ENCODE data around the gene ST7. TPM values are rescaled to one million over a fixed set of nuclear protein-coding genes. Genes with fewer than 3 reads are reported as not detected.

The ST7 gene
- total RNA-seq, 1 experiment from 2014 or later = 19.6 TPM

DNA sequence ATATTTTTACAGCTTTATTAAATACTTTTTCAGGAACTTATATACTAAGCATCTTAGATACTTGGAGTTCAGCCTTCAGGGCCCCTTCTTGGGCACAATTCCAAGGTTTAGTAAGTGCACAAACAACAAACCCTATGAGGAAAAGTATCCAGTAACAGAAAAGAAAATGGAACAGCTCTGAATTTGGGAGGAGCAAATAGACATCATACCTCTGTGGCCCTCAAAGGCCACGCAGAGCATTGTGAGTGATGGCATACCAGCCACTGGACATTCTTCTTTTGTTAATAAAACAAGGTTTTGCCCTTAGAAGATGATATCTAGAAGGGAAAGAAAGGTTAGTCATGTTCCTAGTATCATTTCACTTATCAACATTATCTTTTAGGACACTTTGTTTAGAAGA lies 46.0 kb downstream of the ST7 start:
- no peaks in the 10 kb centered on the region for H3K4me1 ChIP-seq (ENCODE audit: control insufficient read depth, insufficient read depth, low read length)
- TF ChIP-seq SIN3A (IDR thresholded peaks at IDR 0.05; ENCODE audit: borderline replicate concordance, insufficient read depth, low read depth, low read length) (no peak), REST (IDR thresholded peaks at IDR 0.05; ENCODE audit: insufficient read depth in 1 of 2, low read depth in 2 of 2, low read length in 1 of 2) (no peak), TCF7L2 (IDR thresholded peaks at IDR 0.05; ENCODE audit: low read depth, low read length) (no peak), POLR2AphosphoS5 (IDR thresholded peaks at IDR 0.05; ENCODE audit: low read depth, low read length) (no peak)
- TF ChIP-seq, protein P1, sequence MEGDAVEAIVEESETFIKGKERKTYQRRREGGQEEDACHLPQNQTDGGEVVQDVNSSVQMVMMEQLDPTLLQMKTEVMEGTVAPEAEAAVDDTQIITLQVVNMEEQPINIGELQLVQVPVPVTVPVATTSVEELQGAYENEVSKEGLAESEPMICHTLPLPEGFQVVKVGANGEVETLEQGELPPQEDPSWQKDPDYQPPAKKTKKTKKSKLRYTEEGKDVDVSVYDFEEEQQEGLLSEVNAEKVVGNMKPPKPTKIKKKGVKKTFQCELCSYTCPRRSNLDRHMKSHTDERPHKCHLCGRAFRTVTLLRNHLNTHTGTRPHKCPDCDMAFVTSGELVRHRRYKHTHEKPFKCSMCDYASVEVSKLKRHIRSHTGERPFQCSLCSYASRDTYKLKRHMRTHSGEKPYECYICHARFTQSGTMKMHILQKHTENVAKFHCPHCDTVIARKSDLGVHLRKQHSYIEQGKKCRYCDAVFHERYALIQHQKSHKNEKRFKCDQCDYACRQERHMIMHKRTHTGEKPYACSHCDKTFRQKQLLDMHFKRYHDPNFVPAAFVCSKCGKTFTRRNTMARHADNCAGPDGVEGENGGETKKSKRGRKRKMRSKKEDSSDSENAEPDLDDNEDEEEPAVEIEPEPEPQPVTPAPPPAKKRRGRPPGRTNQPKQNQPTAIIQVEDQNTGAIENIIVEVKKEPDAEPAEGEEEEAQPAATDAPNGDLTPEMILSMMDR (IDR thresholded peaks at IDR 0.05) = no peak
- ATAC-seq = no peak
- no peaks in the 10 kb centered on the region for H3K27me3 ChIP-seq (ENCODE audit: control insufficient read depth, insufficient read depth, low read length)
- no peak for DNase-seq (ENCODE audit: low read depth, low spot score)
- H3K27ac ChIP-seq (ENCODE audit: low read length) = no peak overlapping the region
- no peaks in the 10 kb centered on the region for H3K9me3 ChIP-seq (ENCODE audit: control insufficient read depth, insufficient read depth, low read depth, low read length)
- intact Hi-C loops (cut with micrococcal nuclease; ENCODE audit: unreplicated experiment) = no loop called here
- ChIA-PET POLR2A (no interaction called here), CTCF (no interaction called here)
- no peaks in the 10 kb centered on the region; the same call in 1 of the 2 replicates for H3K36me3 ChIP-seq (ENCODE audit: control insufficient read depth, insufficient read depth, low read length)
- in situ Hi-C loops (cut with HindIII; ENCODE audit: low pct_unique_long_range_greater_than_20kb, low sequenced_read_pairs) = no loop called here
- no TSS peak for BruUV-seq (replicated peaks)
- no peak overlapping the region for H3K4me3 ChIP-seq (ENCODE audit: low read depth in 2 of 2, low read length in 2 of 2)

- in situ Hi-C loops (cut with HindIII; ENCODE audit: low pct_unique_long_range_greater_than_20kb, low sequenced_read_pairs) = no loop called here
- no peak overlapping the region for H3K27ac ChIP-seq (ENCODE audit: low read length)
- ATAC-seq (no peak), DNase-seq (ENCODE audit: low read depth, low spot score) (no peak)
- no peaks in the 10 kb centered on the region for H3K27me3 ChIP-seq (ENCODE audit: control insufficient read depth, insufficient read depth, low read length)
- intact Hi-C loops (cut with micrococcal nuclease; ENCODE audit: unreplicated experiment) = no loop called here
- TF ChIP-seq REST (IDR thresholded peaks at IDR 0.05; ENCODE audit: insufficient read depth in 1 of 2, low read depth in 2 of 2, low read length in 1 of 2) = no peak
- TF ChIP-seq, protein P1 (IDR thresholded peaks at IDR 0.05) = no peak
- no peak for TF ChIP-seq SIN3A (IDR thresholded peaks at IDR 0.05; ENCODE audit: borderline replicate concordance, insufficient read depth, low read depth, low read length)
- TF ChIP-seq TCF7L2 (IDR thresholded peaks at IDR 0.05; ENCODE audit: low read depth, low read length) = no peak
- no peak for TF ChIP-seq POLR2AphosphoS5 (IDR thresholded peaks at IDR 0.05; ENCODE audit: low read depth, low read length)
- CTCF ChIA-PET = no interaction called here
- H3K36me3 ChIP-seq (ENCODE audit: control insufficient read depth, insufficient read depth, low read length) = no peaks in the 10 kb centered on the region
- POLR2A ChIA-PET = no interaction called here
- no peaks in the 10 kb centered on the region for H3K9me3 ChIP-seq (ENCODE audit: control insufficient read depth, insufficient read depth, low read depth, low read length)
- BruUV-seq (replicated peaks) = no TSS peak
- no peak overlapping the region for H3K4me3 ChIP-seq (ENCODE audit: low read depth in 2 of 2, low read length in 2 of 2)
- H3K4me1 ChIP-seq (ENCODE audit: control insufficient read depth, insufficient read depth, low read length) = no peaks in the 10 kb centered on the region
Observed at GRCh38 chr7:117001283-117001682, 48.0 kb downstream of the ST7 start.

All from Panc1 (cell line).